Measurements from ENCODE around the gene CTRB1. TPM values are rescaled to one million over a fixed set of nuclear protein-coding genes. Genes with fewer than 3 reads are reported as not detected.
"Not testable (repeated sequence)": the region's sequence is repeated elsewhere in the genome, so short reads cannot be mapped to it uniquely, and the experiment has no call there.

The CTRB1 gene
- total RNA-seq, 1 donor from 2014 or later, result 15.0 TPM

DNA sequence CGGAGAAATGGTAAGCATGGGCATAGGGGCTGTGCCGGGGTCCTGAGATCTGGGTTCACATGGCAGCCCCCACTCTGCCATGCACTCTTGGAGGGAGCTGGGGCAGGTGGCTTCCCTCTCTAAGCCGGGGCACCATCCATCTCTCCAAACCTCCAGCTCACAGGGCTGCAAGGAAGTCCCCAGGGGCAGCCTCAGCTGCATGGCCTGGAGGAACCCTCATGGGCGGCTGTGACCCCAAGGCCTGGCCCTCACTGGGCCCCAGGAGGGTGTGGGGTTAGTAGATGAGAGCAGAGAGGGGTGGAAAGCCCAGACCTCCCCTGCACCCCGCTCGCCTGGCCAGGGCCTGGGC is 14.4 kb upstream of the CTRB1 start:
- no peak for DNase-seq (ENCODE audit: low spot score)

DNA sequence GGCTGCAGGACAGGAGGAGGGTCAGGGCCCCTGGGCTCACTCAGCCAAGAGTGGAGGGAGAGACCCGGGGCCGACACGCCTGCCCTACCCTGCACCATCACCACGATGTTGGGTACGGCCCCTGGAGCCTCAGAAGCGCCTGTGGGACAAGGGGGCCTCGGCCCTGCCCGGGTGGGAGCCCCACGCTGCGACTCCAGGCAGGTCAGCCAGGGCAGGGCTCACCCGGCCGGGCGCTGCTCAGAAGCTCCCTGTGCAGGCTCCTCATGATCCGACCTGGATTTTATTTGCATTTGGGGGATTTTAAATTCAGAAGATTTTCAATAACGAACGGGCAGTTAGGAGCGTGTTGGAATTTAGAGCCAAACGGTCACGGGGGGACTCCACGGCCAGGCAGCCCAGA is 13.9 kb upstream of the CTRB1 start:
- DNase-seq (ENCODE audit: low spot score), result not testable (repeated sequence)

- not testable (repeated sequence) for DNase-seq (ENCODE audit: low spot score)
Measured at GRCh38 chr16:75205438-75205837, 13.3 kb upstream of the CTRB1 start.

DNA sequence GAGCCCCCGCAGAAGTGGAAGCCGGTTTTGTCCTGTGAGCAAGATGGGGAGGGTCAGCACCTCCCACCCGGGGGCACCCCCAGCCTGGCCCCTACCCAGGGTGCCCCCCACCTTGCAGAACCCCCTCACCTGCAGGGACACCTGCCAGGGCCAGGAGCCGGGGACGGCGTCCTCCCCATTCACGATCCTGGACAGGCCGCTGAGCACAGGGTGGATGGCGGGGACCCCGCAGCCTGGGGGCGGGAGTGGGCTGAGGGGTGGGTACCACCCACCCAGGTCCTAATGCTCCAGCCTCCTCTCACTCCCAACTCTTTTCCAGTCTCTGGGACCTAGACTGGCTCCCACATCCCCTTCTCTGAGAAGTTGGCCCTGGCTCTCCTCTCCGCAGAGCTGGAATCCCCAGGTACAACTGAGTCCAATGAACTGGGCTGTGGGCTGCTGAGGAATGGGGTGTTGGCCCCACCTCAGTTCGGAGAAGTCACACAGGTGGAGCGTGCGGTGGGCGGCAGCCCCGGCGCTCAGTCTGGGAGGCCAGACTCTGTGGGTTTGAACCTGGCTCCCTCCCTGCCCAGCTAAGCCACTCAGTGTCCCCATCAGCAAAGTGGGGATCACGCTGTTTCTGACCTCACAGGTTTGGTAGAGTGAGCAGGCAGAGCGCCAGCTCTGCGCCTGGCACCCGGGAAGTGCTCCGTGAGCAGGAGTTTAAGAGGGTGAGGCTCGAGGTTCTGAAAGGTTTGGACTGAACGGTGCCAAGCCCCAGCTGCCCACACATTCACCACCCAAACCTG is 12.6 kb upstream of the CTRB1 start:
- not testable (repeated sequence) for DNase-seq (ENCODE audit: low spot score)

DNA sequence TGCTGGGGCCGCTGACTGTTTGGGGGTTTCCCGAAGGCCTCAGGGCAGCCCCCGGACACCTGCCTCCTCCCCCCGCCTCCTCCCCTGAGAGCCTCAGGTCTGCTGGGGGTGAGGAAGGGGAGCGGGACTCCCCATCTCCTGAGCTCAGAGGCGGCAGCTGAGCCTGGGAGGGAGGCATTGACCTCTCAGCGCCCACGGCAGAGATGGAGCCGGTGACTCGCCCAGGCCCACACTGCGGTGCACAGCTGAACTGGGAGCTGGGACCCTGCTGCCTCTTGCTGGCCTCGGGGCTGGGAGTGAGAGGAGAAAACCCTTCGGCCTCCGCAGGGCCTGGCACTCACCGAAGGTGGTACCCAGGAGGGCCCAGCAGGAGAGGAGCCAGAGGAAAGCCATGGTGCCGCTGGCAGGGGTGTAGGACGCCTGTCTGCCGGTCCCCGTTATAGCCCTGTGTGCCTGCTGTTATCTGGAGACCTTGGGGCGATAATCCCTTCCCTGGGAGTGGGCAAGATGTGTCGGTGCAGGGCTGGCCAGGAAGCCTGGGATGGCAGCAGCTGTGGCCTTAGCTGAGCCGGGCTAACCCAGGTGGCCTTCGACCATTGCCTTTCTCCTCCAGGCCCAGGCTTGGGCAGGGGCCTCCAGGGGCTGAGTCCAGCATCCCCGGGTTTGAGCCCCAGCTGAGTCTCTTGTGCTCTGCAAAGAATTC is 11.9 kb upstream of the CTRB1 start, which contains the start of gene CTRB2:
Gene CTRB2, minus strand, starts transcription at position 413 of the 703 bp plus-strand sequence. Its CDS starts 20 bp downstream, at position 393.
- no peak for DNase-seq (ENCODE audit: low spot score)

DNA sequence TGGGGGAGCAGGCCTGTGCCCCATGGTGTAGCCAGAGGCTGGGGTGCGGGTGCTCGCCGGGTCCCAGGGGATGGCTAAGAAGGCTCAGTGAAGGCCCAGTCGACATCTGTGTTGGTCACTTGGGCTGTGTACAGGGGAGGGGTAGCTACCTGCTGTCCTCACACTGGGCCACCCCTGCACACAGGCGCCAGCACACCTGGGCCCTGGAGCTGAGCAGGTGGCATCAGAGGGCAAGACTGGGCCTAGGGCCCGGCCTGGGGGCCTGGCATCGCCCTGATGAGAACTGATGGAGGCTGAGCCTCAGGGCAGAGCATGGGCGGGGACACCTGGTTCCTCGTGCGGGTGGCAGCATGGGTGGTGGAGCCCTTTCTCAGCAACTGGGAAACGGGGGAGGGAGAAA is 11.0 kb upstream of the CTRB1 start:
- no peak for DNase-seq (ENCODE audit: low spot score)

GRCh38 chr16:75208242-75208825 is 10.5 kb upstream of the CTRB1 start:
- DNase-seq (ENCODE audit: low spot score), result no peak

GRCh38 chr16:75208861-75209505 is 9.8 kb upstream of the CTRB1 start:
- no peak for DNase-seq (ENCODE audit: low spot score)

- DNase-seq (ENCODE audit: low spot score), result not testable (repeated sequence)
Measured at GRCh38 chr16:75209514-75209913, 9.3 kb upstream of the CTRB1 start.

DNA sequence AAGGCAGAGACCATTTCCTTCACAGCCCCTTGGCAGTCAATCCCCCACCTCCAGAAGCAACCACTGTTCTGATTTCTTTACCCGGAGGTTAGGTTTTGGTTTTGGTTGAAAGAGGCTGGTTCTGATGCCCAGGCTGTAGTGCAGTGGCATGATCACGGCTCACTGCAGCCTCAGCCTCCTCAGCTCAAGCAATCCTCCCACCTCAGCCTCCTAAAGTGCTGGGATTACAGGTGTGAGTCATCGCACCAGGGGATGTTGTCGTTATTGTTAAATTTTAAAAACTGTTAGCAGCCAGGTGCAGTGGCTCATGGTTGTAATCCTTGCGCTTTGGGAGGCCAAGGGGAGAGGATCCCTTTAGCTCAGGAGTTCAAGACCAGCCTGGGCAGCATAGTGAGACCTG is 8.8 kb upstream of the CTRB1 start:
- DNase-seq (ENCODE audit: low spot score), result no peak

- DNase-seq (ENCODE audit: low spot score), result not testable (repeated sequence)
Measured at GRCh38 chr16:75211286-75211685, 7.5 kb upstream of the CTRB1 start.

- DNase-seq (ENCODE audit: low spot score), result no peak
Measured at GRCh38 chr16:75216127-75216526, 2.7 kb upstream of the CTRB1 start.

DNA sequence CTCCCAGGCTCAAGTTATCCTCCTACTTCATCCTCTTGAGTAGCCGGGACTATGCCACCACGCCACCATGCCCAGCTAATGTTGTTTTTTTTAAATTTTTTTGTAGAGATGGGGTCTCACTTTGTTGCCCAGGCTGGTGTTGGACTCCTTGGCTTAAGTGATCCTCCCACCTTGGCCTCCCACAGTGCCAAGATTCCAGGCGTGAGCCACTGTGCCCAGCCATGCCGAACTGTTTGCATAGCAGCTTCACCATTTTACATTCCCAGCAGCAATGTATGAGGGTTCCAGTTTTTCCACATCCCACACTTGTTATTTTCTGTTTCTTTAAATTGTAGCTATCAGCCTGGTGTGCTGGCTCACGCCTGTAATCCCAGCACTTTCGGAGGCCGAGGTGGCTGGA is 2.2 kb upstream of the CTRB1 start:
- DNase-seq (ENCODE audit: low spot score), result no peak

DNA sequence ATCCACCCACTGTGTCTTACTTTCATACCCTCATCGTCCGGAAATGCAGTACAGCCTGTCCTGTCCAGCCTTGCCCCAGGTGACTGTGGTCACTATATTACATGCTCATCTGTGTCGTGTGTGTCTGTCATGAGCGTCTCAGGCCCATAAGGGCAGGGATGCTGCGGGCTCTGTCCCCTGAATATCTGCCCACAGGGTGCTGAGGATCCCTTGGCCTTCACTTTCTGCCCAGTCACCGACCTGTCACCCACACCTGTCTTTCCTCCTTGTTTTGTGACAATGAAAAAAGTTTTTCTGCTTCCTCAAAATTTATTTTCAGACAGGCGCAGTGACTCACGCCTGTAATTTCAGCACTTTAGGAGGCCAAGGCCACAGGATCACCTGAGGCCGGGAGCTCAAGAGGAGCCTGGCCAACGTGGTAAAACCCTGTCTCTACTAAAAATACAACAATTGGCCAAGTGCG is 1.4 kb upstream of the CTRB1 start:
- no peak for DNase-seq (ENCODE audit: low spot score)

DNA sequence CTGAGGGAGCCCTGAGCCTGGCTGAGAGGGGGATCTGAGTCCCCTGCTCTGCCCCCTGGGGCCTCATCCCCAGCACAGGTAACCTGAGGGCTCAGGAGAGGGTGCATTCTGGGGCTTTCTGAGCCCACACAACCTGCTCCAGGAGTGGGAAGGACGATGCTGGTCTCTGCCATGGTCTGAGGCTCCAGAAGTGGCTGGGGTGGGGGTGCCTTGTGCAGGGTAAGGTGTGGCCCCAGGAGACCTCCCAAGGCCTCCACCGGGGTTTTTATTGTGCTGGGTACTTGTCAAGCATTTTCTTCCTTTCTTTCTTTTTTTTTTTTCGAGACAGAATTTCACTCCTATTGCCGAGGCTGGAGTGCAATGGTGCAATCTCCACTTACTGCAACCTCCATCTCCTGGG is 300 bp downstream of the CTRB1 start:
- no peak for DNase-seq (ENCODE audit: low spot score)

- no peak for DNase-seq (ENCODE audit: low spot score)
Measured at GRCh38 chr16:75219838-75220237, 1.1 kb downstream of the CTRB1 start.

DNA sequence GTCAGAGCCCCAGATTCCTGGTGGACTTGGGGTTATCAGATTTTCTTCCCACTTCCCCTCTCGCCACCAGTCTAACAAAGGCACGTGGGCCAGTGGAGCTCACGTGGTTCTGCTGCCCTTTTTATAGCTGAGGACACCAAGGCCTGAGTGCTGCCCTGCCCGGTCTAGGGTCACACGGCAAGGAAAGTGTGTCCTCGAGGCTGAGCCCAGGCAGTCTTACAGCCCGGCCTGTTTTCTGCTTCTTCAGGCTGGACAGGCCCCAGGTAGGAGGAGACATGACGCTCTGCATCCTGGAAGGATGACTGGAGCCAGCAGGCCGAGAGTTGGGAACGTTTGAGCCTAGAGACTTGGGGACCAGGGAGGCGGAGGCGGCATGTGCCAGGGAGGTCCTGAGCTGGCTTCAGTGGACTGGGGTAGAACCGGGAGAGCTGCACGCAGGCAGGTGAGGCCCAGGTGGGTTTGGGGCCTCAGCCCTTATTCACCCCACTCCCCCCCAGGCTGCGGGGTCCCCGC is 3.5 kb downstream of the CTRB1 start:
- no peak for DNase-seq (ENCODE audit: low spot score)

- DNase-seq (ENCODE audit: low spot score), result not testable (repeated sequence)
Measured at GRCh38 chr16:75223129-75223528, 4.3 kb downstream of the CTRB1 start.

GRCh38 chr16:75224306-75225082 is 5.7 kb downstream of the CTRB1 start:
- DNase-seq (ENCODE audit: low spot score), result no peak

- no peak for DNase-seq (ENCODE audit: low spot score)
Measured at GRCh38 chr16:75225092-75225491, 6.3 kb downstream of the CTRB1 start.

Data from mucosa of gallbladder (tissue), 1 donor.